ENCODE measurements around the gene SLC25A19.
"Not testable (repeated sequence)": the region's sequence is repeated elsewhere in the genome, so short reads cannot be mapped to it uniquely, and the experiment has no call there.

SLC25A19 gene

GRCh38 chr17:75301502-75302206 is 12.4 kb upstream of the SLC25A19 start:
- no peak for DNase-seq (ENCODE audit: low spot score)

GRCh38 chr17:75301049-75301448 is 11.8 kb upstream of the SLC25A19 start:
- no peak for DNase-seq (ENCODE audit: low spot score)

DNA sequence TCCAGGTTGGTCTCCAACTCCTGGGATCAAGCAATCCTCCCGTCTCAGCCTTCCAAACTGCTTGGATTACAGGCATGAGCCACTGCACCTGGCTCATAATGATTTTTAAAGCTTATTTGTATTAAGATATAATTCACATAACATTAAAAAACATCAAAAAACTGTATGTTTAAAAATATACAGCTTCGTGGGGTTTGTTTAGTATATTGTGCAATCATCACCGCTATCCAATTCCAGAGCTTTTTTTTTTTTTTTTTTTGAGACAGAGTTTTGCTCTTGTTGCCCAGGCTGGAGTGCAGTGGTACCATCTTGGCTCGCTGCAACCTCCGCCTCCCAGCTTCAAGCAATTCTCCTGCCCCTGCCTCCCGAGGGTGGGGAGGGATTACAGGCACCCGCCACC is 11.0 kb upstream of the SLC25A19 start:
- no peak for DNase-seq (ENCODE audit: low spot score)

GRCh38 chr17:75295201-75296158 is 6.2 kb upstream of the SLC25A19 start:
- no peak for DNase-seq (ENCODE audit: low spot score)

DNA sequence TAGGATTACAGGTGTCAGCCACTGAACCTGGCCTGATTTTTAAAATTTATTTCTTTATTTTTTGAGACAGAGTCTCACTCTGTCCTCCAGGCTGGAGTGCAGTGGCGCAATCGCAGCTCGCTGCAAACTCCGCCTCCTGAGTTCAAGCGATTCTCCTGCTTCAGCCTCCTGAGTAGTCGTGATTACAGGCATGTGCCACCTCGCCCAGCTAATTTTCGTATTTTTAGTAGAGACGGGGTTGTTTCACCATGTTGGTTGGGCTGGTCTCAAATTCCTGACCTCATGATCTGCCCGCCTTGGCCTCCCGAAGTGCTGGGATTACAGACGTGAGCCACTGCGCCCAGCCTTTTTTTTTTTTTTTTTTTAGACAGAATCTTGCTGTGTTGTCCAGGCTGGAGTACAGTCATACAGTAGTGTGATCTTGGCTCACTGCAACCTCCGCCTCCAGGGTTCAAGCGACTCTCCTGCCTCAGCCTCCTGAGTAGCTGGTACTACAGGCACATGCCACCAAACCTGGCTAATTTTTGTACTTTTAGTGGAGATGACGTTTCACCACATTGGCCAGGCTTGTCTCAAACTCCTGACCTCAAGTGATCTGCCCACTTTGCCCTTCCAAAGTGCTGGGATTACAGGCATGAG is 3.7 kb upstream of the SLC25A19 start:
- not testable (repeated sequence) for DNase-seq (ENCODE audit: low spot score)

DNA sequence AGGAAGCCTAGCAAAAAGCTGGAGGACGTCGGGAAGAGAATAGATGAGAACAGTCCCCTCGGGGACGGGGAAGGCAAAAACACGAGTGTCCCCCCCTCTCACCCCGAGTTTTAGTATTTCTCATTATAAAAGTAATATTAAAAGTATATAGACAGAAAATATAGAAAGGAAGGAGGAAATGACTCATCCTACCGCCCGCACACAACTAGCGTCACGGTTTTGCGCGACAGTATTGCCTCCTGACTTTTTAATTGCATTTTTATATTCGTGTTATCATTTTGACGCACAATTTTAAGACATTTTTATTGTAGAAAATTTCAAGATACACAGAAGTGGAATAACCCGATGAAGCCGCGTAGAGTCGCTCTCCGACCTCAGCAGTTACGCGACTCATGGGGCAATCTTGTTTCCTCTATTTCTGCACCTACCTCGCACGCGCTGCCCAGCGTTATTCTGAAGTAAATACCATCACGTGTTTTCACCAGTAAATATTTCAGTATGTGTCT is 652 bp upstream of the SLC25A19 start:
- DNase-seq (ENCODE audit: low spot score), result no peak

DNA sequence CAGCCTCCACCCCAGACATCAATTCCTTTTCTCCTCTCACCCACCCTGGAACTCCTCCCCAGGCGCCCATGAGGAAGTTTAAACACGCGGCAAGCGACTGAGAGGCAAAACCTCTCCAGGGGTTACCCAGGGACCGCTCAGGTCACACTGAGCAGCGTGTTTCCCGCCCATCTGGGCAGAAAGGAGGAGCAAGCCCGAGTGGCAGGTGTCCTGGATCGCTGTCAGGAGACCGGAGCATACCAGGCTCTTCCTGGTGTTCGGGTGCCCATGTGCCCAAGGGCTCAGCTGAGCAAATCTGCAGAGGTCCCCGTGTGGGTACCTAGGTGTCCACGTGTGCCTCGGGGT is 491 bp downstream of the SLC25A19 start:
- DNase-seq (ENCODE audit: low spot score), result peak; percentile 52

DNA sequence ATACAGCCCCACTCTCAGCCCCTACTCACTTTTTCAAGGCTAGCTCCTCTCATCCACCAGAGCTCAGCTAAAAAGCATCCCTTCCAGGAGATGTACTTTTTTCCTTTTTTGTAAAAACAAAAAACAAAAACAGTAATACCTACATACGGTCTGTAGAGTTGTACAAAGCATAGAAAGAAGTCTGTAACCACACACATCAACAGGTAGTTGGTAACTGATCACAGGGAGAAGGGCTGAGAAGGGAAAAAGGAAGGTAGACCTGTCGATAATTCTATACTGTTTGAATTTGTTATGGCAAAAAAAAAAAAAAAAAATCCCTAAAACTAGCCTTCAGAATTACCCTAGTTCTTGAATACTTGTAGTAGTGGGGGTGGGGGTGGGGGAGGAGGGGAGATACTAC is 874 bp downstream of the SLC25A19 start:
- DNase-seq (ENCODE audit: low spot score), result no peak

DNA sequence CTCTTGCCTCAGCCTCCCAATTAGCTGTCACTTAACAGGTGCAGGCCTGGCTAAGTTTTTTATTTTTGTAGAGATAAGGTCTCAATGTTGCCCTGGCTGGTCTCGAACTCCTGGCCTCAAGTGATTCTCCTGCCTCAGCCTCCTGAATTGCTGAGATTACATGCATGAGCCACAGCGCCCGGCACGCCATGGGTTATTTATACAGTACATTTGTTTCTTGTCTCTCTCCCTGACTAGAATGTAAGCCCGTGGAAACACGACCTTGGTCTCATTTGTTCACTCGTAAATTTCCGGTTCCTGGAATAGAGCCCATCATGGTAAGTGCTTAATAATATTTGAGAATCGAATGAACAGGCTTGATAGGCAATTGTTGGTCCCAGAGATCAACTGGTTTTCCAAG is 2.0 kb downstream of the SLC25A19 start:
- DNase-seq (ENCODE audit: low spot score), result no peak

GRCh38 chr17:75285123-75285522 is 4.1 kb downstream of the SLC25A19 start:
- DNase-seq (ENCODE audit: low spot score), result no peak

DNA sequence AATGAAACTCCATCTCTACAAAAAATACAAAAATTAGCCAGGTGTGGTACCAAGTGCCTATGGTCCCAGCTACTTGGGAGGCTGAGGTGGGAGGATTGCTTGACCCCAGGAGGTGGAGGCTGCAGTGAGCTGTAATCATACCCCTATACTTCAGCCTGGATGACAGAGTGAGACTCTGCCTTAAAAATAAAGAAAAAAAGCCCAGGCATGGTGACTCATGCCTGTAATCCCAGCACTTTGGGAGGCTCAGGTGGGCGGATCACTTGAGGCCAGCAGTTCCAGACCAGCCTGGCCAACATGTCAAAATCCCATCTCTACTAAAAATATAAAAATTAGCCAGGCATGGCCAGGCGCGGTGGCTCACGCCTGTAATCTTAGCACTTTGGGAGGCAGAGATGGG is 9.0 kb downstream of the SLC25A19 start:
- not testable (repeated sequence) for DNase-seq (ENCODE audit: low spot score)

DNA sequence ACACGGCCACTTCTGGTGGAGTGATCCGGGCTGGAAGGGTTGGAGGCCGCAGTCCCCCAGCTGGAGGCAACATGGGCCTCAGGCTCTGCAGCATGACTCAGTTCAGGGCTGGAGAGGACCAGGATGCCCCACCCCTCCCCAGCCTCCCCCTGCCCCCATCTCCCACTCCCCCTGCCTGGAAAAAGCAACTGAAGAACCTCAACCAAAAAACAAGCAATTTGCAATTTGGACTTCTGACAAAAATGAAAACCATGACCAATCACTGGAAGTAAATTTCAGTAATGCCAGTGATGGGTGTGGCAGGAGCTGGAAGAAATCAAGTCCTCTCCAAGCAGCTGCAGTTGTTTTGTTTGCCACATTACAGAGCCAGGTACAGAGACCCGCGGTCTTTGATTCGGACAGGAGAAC is 11.6 kb downstream of the SLC25A19 start:
- no peak for DNase-seq (ENCODE audit: low spot score)

GRCh38 chr17:75273977-75274708 is 15.1 kb downstream of the SLC25A19 start:
- DNase-seq (ENCODE audit: low spot score), result no peak

- DNase-seq (ENCODE audit: low spot score), result no peak
Observed at GRCh38 chr17:75272848-75273184, 16.4 kb downstream of the SLC25A19 start.

DNA sequence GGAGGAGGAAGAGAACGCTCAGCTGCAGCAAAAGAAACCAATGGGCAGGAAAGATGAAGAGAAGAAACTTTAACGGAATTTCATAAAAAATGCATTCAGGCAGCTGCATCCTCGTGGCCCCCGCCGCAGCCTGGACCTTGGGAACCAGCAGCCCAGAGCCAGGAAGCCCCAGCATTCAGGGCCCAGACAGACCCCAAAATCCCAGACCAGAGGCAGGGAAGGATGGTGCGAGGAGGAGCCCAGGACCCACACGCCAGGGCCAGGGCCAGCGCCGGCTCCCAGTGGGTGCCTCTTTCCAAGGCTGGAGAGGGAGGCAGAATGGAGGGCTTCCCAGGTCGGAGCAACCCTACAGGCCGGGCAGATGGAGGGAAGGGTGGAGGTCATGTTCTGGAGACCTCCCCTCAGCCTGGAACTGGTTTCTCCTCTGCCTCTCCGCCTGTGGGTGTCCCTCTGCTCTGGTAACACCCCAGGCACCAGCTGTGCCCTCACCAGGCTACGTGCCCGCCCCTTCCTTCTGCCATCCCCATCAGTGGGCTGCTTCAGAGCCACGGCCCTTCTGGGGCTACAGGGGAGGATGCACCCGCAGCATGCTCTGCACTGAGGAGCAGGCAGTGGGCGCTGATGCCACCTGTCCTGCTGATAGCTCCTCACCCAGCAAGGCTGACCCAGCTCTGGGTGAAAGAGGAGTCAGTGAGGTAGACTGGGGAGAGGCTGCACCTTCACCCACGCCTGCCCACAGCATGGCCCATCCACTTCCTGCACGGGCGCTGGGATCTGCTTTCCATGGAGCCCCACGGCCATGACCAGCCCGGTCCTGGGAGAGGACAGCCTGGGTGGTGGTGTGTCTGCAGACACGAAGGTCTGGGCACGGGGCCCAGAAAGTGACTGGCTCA is 17.0 kb downstream of the SLC25A19 start:
- no peak for DNase-seq (ENCODE audit: low spot score)

- DNase-seq (ENCODE audit: low spot score), result peak; percentile 88
Observed at GRCh38 chr17:75271233-75271954, 17.8 kb downstream of the SLC25A19 start.

- no peak for DNase-seq (ENCODE audit: low spot score)
Observed at GRCh38 chr17:75270966-75271232, 18.3 kb downstream of the SLC25A19 start, which contains the start of gene MIF4GD. MIF4GD (minus strand) TSS chr17:75271231; CDS start chr17:75270195, 1,036 bp downstream.

GRCh38 chr17:75270218-75270965 is 18.8 kb downstream of the SLC25A19 start:
- peak; percentile 70 for DNase-seq (ENCODE audit: low spot score)

- no peak for DNase-seq (ENCODE audit: low spot score)
Observed at GRCh38 chr17:75269844-75270217, 19.4 kb downstream of the SLC25A19 start.
